HepG2 (cell line): ENCODE measurements around the gene ANTXR1. TPM values are rescaled to one million over a fixed set of nuclear protein-coding genes. Genes with fewer than 3 reads are reported as not detected.
A peak's percentile ranks its signal among the peaks of the same experiment; 100 is the strongest.

Experiments
- ATAC-seq: fragments of 200-7000 bp; cut with Tn5 transposase; 3 replicates; pipeline ENCODE4 v1.9.1; 2020; ENCODE audit warnings: mild to moderate bottlenecking, moderate library complexity
- BruUV-seq: library from RNA; stranded (reverse); fragments of 400-500 nt; replicated peaks from 2 replicates; lab custom pipeline; 2021; lab: Mats Ljungman, UMichigan
- CTCF ChIA-PET: fragments of 300-600 bp; formaldehyde crosslinking; extraction: SDS; loops from one replicate; lab custom pipeline; 2021; ENCODE audit warnings: low total read pairs, inconsistent platforms, low intra/inter-chr PET ratio; lab: Yijun Ruan, JAX
- POLR2A ChIA-PET: fragments of 350-600 bp; sonication (Branson Sonifier 250); formaldehyde crosslinking; loops from one replicate; lab custom pipeline; 2020; ENCODE audit warnings: antibody characterized with exemption, inconsistent platforms; lab: Yijun Ruan, JAX
- DNase-seq: peaks from one replicate; pipeline ENCODE4 v3.0.0-alpha.2; 2015; ENCODE audit warnings: low spot score
- FAIRE-seq: peaks from 3 replicates; lab custom pipeline; 2011; peaks lifted over from hg19 to GRCh38; lab: Jason Lieb, UNC
- H2AFZ ChIP-seq: one replicate; pipeline ENCODE4 v1.6.1; 2011; ENCODE audit warnings: low read length, inconsistent platforms
- H3K27ac ChIP-seq: fragments of 300-600 bp; 3 replicates; pipeline ENCODE4 v1.8.0; 2011; ENCODE audit warnings: mixed run types, mild to moderate bottlenecking, mixed read lengths, low read length, inconsistent platforms; ENCODE audit not compliant: insufficient read depth; ENCODE audit errors: extremely low read length
- H3K27me3 ChIP-seq, 2 experiments: fragments of 200-600 bp in 1 of 2; 2 replicates in 1 of 2; 3 replicates in 1 of 2; pipeline versions ENCODE4 v1.6.0 to v1.8.0; 2011; ENCODE audit warnings: low read length in 2 of 2, mild to moderate bottlenecking in 2 of 2, moderate library complexity in 2 of 2, inconsistent platforms in 1 of 2; ENCODE audit not compliant: insufficient read depth in 2 of 2, control insufficient read depth in 1 of 2
- H3K36me3 ChIP-seq, 2 experiments: fragments of 200-600 bp in 1 of 2; replicated peaks in 1 of 2; 2 replicates in 1 of 2; 3 replicates in 1 of 2; pipeline versions ENCODE4 v1.5.1 to v1.8.0; 2011; ENCODE audit warnings: low read length in 2 of 2, inconsistent platforms in 1 of 2; ENCODE audit not compliant: insufficient read depth in 2 of 2, control insufficient read depth in 1 of 2
- H3K4me1 ChIP-seq: 2 replicates; pipeline ENCODE4 v1.5.1; 2012; ENCODE audit warnings: low read length, inconsistent platforms; ENCODE audit not compliant: insufficient read depth
- H3K4me2 ChIP-seq: 2 replicates; pipeline ENCODE4 v1.6.0; 2011; ENCODE audit warnings: low read depth, low read length, inconsistent platforms
- H3K4me3 ChIP-seq, 3 experiments: fragments of 200-600 bp in 1 of 3; sonication (generic), shearing (Covaris generic) in 1 of 3; replicated peaks in 1 of 3; 2 replicates each; pipeline ENCODE4 v1.5.1; 2011 to 2016; ENCODE audit warnings: low read length in 3 of 3, inconsistent platforms in 2 of 3, low read depth in 2 of 3, mild to moderate bottlenecking in 2 of 3, control low read depth in 1 of 3, mixed read lengths in 1 of 3; ENCODE audit not compliant: insufficient read depth in 1 of 3
- H3K79me2 ChIP-seq: one replicate; pipeline ENCODE4 v1.6.1; 2011; ENCODE audit warnings: low read length, inconsistent platforms; ENCODE audit not compliant: insufficient read depth
- H3K9ac ChIP-seq: 2 replicates; pipeline ENCODE4 v1.6.0; 2011; ENCODE audit warnings: mild to moderate bottlenecking, low read depth, low read length, inconsistent platforms; ENCODE audit not compliant: insufficient read depth
- H3K9me3 ChIP-seq: 2 replicates; pipeline ENCODE4 v1.5.1; 2012; ENCODE audit warnings: mild to moderate bottlenecking, low read length
- H4K20me1 ChIP-seq: 2 replicates; pipeline ENCODE4 v1.6.0; 2011; ENCODE audit warnings: inconsistent platforms, mild to moderate bottlenecking, low read length, moderate library complexity; ENCODE audit not compliant: insufficient read depth
- RFX1 ChIP-seq: fragments of 450-650 bp; IDR thresholded peaks from 2 replicates; pipeline ENCODE4 v1.6.1; 2017
- ZNF607 ChIP-seq: sonication (generic); formaldehyde crosslinking; IDR thresholded peaks from 2 replicates; pipeline ENCODE4 v1.5.1; 2020; ENCODE audit warnings: missing genetic modification reagents, mild to moderate bottlenecking, borderline replicate concordance
- WGBS: methylation state at CpG from one replicate; pipeline ENCODE4 v1.1.6; 2017; ENCODE audit warnings: low lambda C conversion rate; 5-methylcytosine and 5-hydroxymethylcytosine counted together
- in situ Hi-C: cut with HindIII; loops from 2 replicates; pipeline ENCODE4 v1.10.0; 2017; ENCODE audit warnings: low pct_unique_long_range_greater_than_20kb; ENCODE audit not compliant: extremely low pct_ligation_motif_present
- intact Hi-C: fragments of 100-400 bp; cut with micrococcal nuclease; formaldehyde crosslinking; loops from one replicate; pipeline ENCODE4 v1.10.0; 2022; ENCODE audit not compliant: unreplicated experiment
- polyA plus RNA-seq, 8 experiments: library from polyadenylated mRNA; depleted of rRNA in 3 of 8; stranded (reverse) in 7 of 8; unstranded in 1 of 8; fragments of >200 nt; fragmentation: Illumina TruSeq in 4 of 8; extraction: Trizol in 4 of 8; gene quantifications; 2 replicates each; pipeline versions ENCODE4 v1.2.1 to v1.2.3, GENCODE V29; 2011 to 2016; ENCODE audit warnings: low read depth in 4 of 8, missing spikeins in 1 of 8, mixed read lengths in 1 of 8; ENCODE audit not compliant: insufficient read depth in 1 of 8
- total RNA-seq, 5 experiments: library from RNA; depleted of rRNA; stranded (reverse); fragments of >200 nt; fragmentation: Illumina TruSeq; extraction: Trizol; gene quantifications; 2 replicates each; pipeline ENCODE4 v1.2.3, GENCODE V29; 2016; ENCODE audit warnings: low read depth in 1 of 5
- TF ChIP-seq, protein P1 (sequence below): sonication (generic); formaldehyde crosslinking; IDR thresholded peaks from 2 replicates; pipeline ENCODE4 v1.5.0; 2020; ENCODE audit warnings: mild to moderate bottlenecking, missing genetic modification reagents, borderline replicate concordance

The ANTXR1 gene
- total and polyA plus RNA-seq, 2 of the 13 experiments (the other 11 are each of a cell fraction or from before 2014, with no cell fraction given), result 4.5 to 12.7 TPM

DNA sequence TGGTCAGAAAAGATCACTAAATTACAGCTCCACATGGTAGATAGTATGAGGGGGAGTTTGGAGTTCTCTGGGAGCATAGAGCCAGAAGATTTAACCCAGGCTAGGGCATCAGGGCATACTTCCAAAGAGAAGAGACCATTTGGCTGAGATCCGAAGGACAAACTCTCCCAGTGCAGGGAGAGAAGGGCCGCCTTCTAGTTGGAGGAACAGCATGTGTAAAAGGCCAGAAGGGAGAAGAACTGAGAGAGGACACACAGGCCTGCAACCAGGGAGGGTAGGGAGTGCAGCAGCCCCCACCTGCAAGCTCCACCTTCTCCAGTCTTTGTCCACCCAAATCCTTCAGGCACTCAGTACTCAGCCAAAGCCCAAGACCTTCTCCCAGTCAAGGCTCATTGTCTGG lies 192.1 kb downstream of the ANTXR1 start:
- TF ChIP-seq RFX1, result no peak
- TF ChIP-seq, protein P1, sequence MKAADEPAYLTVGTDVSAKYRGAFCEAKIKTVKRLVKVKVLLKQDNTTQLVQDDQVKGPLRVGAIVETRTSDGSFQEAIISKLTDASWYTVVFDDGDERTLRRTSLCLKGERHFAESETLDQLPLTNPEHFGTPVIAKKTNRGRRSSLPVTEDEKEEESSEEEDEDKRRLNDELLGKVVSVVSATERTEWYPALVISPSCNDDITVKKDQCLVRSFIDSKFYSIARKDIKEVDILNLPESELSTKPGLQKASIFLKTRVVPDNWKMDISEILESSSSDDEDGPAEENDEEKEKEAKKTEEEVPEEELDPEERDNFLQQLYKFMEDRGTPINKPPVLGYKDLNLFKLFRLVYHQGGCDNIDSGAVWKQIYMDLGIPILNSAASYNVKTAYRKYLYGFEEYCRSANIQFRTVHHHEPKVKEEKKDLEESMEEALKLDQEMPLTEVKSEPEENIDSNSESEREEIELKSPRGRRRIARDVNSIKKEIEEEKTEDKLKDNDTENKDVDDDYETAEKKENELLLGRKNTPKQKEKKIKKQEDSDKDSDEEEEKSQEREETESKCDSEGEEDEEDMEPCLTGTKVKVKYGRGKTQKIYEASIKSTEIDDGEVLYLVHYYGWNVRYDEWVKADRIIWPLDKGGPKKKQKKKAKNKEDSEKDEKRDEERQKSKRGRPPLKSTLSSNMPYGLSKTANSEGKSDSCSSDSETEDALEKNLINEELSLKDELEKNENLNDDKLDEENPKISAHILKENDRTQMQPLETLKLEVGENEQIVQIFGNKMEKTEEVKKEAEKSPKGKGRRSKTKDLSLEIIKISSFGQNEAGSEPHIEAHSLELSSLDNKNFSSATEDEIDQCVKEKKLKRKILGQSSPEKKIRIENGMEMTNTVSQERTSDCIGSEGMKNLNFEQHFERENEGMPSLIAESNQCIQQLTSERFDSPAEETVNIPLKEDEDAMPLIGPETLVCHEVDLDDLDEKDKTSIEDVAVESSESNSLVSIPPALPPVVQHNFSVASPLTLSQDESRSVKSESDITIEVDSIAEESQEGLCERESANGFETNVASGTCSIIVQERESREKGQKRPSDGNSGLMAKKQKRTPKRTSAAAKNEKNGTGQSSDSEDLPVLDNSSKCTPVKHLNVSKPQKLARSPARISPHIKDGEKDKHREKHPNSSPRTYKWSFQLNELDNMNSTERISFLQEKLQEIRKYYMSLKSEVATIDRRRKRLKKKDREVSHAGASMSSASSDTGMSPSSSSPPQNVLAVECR (CRISPR knock-in tag), result 0 out of 2 replicates have a peak, but pooled peaks have one; percentile 13
- no peaks in the 10 kb centered on the region for H3K79me2 ChIP-seq
- FAIRE-seq, result no peak
- H3K9ac ChIP-seq, result no peak overlapping the region
- intact Hi-C loops (no loop called here), in situ Hi-C loops (no loop called here)
- peaks cover 8% of the 10 kb centered on the region for H3K9me3 ChIP-seq
- no peak for ATAC-seq
- BruUV-seq, result no TSS peak
- ChIA-PET POLR2A (interaction anchor here (3.0 kb wide), 1 partner anchor 10 kb away, joined by 12 read pairs; no protein-coding TSS in a partner anchor), CTCF (no interaction called here)
- DNase-seq, result no peak
- no peak overlapping the region for H3K4me2 ChIP-seq
- peaks cover 64% of the 10 kb centered on the region for H3K4me1 ChIP-seq
- no peaks in the 10 kb centered on the region for H3K27me3 ChIP-seq
- no peak overlapping the region for H3K27ac ChIP-seq
- H3K4me3 ChIP-seq, result no peak overlapping the region
- 100% methylated on average over 2 of the region's 2 CpGs for WGBS
- H3K36me3 ChIP-seq, result peaks cover 0 to 3% of the 10 kb centered on the region in 2 experiments; a peak in 1 of 5 replicates
- H4K20me1 ChIP-seq, result no peaks in the 10 kb centered on the region
- H2AFZ ChIP-seq, result no peak overlapping the region

DNA sequence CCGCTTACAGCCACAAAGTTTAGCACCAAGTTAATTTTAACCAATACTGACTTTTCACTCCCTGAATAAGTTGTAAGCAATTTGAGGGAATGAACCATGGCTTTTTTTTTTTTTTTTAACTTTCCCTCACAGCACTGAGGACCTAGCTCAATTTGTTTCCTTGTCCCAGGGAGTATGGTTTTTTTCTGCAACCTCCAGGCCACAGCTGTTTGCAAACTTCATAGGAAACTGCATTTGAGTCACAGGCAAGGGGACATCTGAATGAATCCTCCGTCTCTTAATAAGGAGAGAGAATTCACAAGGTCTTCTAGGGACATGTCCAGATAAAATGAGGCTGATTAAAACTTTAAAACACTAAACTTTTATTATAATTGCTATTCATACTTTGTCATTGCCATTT lies 192.5 kb downstream of the ANTXR1 start:
- ATAC-seq, result no peak
- no peak for TF ChIP-seq ZNF607 (CRISPR knock-in tag)
- TF ChIP-seq, protein P1 (CRISPR knock-in tag), result 0 out of 2 replicates have a peak, but pooled peaks have one; percentile 2
- H3K36me3 ChIP-seq, result peaks cover 0 to 3% of the 10 kb centered on the region in 2 experiments; a peak in 1 of 5 replicates
- peaks cover 60% of the 10 kb centered on the region for H3K4me1 ChIP-seq
- H3K9me3 ChIP-seq, result peaks cover 8% of the 10 kb centered on the region
- WGBS, result 97% methylated on average over 2 of the region's 2 CpGs
- no peak overlapping the region for H3K9ac ChIP-seq
- H3K79me2 ChIP-seq, result no peaks in the 10 kb centered on the region
- no peak overlapping the region for H3K27ac ChIP-seq
- FAIRE-seq, result no peak
- no peak overlapping the region for H3K4me2 ChIP-seq
- no peak overlapping the region for H3K4me3 ChIP-seq
- DNase-seq, result no peak
- in situ Hi-C loops (no loop called here), intact Hi-C loops (no loop called here)
- no TSS peak for BruUV-seq
- H3K27me3 ChIP-seq, result no peaks in the 10 kb centered on the region
- POLR2A ChIA-PET, result interaction anchor here (3.0 kb wide), 1 partner anchor 10 kb away, joined by 12 read pairs; no protein-coding TSS in a partner anchor
- CTCF ChIA-PET, result no interaction called here
- no peak overlapping the region for H2AFZ ChIP-seq
- no peaks in the 10 kb centered on the region for H4K20me1 ChIP-seq
